B cell (primary cell): Measurements from ENCODE around the gene NCKAP1.

ENCODE experiments used
- EZH2 ChIP-seq: IDR thresholded peaks from 2 replicates; pipeline ENCODE4 v1.6.1; 2012; ENCODE audit warnings: borderline replicate concordance, low read depth, mild to moderate bottlenecking, moderate library complexity, low read length; ENCODE audit not compliant: insufficient read depth, poor library complexity, severe bottlenecking
- TF ChIP-seq, protein P1 (sequence below): fragments of 200-600 bp; IDR thresholded peaks from one replicate; pipeline ENCODE4 v1.8.0; 2022; ENCODE audit warnings: antibody characterized with exemption, mild to moderate bottlenecking

DNA sequence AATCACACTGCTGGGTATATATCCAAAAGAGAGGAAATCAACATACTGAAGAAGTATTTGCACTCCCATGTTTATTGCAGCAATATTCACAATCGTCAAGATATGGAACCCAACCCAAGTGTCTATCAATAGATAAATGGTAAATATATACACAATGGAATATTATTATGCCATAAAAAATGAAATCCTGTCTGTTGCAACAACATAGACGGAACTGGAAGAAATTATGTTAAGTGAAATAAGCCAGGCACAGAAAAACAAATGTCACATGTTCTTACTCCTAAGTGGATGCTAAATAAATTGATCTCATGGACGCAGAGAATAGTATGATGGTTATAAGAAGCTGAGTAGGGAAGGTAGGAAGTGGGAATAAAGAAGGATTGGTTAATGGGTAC, 65.7 kb downstream of the NCKAP1 start:
- no peak for TF ChIP-seq EZH2
- TF ChIP-seq, protein P1, sequence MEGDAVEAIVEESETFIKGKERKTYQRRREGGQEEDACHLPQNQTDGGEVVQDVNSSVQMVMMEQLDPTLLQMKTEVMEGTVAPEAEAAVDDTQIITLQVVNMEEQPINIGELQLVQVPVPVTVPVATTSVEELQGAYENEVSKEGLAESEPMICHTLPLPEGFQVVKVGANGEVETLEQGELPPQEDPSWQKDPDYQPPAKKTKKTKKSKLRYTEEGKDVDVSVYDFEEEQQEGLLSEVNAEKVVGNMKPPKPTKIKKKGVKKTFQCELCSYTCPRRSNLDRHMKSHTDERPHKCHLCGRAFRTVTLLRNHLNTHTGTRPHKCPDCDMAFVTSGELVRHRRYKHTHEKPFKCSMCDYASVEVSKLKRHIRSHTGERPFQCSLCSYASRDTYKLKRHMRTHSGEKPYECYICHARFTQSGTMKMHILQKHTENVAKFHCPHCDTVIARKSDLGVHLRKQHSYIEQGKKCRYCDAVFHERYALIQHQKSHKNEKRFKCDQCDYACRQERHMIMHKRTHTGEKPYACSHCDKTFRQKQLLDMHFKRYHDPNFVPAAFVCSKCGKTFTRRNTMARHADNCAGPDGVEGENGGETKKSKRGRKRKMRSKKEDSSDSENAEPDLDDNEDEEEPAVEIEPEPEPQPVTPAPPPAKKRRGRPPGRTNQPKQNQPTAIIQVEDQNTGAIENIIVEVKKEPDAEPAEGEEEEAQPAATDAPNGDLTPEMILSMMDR = no peak
